ENCODE results near the gene CLIC5.

DNA sequence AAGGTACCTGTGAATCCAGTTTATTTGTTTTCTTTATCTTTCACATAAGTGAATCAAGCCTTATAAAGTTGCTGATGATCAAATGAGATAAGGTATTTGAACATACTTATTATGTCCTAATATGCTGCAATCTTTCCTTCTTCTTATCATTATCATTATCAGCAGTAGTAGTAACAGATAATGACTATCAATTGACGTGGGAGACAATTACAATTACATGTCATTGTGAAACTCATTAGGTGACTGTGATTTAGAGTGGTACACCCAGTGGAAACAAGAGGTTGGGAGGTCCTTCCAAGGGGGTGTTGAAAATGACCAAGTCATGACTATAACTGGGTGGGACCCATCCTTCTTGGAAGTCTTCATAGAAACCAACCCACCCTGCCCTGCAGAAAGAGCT is 2.8 kb downstream of the CLIC5 start:
- TF ChIP-seq, protein P1, sequence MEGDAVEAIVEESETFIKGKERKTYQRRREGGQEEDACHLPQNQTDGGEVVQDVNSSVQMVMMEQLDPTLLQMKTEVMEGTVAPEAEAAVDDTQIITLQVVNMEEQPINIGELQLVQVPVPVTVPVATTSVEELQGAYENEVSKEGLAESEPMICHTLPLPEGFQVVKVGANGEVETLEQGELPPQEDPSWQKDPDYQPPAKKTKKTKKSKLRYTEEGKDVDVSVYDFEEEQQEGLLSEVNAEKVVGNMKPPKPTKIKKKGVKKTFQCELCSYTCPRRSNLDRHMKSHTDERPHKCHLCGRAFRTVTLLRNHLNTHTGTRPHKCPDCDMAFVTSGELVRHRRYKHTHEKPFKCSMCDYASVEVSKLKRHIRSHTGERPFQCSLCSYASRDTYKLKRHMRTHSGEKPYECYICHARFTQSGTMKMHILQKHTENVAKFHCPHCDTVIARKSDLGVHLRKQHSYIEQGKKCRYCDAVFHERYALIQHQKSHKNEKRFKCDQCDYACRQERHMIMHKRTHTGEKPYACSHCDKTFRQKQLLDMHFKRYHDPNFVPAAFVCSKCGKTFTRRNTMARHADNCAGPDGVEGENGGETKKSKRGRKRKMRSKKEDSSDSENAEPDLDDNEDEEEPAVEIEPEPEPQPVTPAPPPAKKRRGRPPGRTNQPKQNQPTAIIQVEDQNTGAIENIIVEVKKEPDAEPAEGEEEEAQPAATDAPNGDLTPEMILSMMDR (IDR thresholded peaks at IDR 0.05), result no peak
- TF ChIP-seq POLR2A (IDR thresholded peaks at IDR 0.05) (no peak), EP300 (IDR thresholded peaks at IDR 0.05) (no peak), POLR2AphosphoS5 (IDR thresholded peaks at IDR 0.05) (no peak)

Data from gastroesophageal sphincter (tissue), 3 donors.